GM19438 (cell line): Measurements from ENCODE around the gene SLC7A10.

Experiments
- ATAC-seq: cut with Tn5 transposase; IDR thresholded peaks from one replicate; pipeline ENCODE4 v1.9.1; 2021; ENCODE audit warnings: low read depth; ENCODE audit not compliant: unreplicated experiment

Gene SLC7A10

GRCh38 chr19:33255781-33256180 is 30.1 kb upstream of the SLC7A10 start:
- no peak for ATAC-seq

GRCh38 chr19:33254245-33254824 is 28.7 kb upstream of the SLC7A10 start:
- no peak for ATAC-seq

GRCh38 chr19:33252971-33253370 is 27.3 kb upstream of the SLC7A10 start:
- ATAC-seq: no peak

GRCh38 chr19:33252418-33252962 is 26.8 kb upstream of the SLC7A10 start:
- no peak for ATAC-seq

- ATAC-seq: no peak
These were observed 26.0 kb upstream of the SLC7A10 start for GRCh38 chr19:33251526-33252090.

GRCh38 chr19:33251076-33251475 is 25.4 kb upstream of the SLC7A10 start:
- no peak for ATAC-seq

GRCh38 chr19:33250500-33250899 is 24.9 kb upstream of the SLC7A10 start:
- ATAC-seq: no peak

GRCh38 chr19:33249740-33250366 is 24.2 kb upstream of the SLC7A10 start:
- no peak for ATAC-seq

GRCh38 chr19:33248954-33249613 is 23.4 kb upstream of the SLC7A10 start:
- ATAC-seq: no peak

- no peak for ATAC-seq
These were observed 22.9 kb upstream of the SLC7A10 start for GRCh38 chr19:33248553-33248953.

- no peak for ATAC-seq
These were observed 22.5 kb upstream of the SLC7A10 start for GRCh38 chr19:33248104-33248503.

- ATAC-seq: no peak
These were observed 21.8 kb upstream of the SLC7A10 start for GRCh38 chr19:33247441-33247819.

GRCh38 chr19:33246709-33247440 is 21.2 kb upstream of the SLC7A10 start:
- no peak for ATAC-seq

- ATAC-seq: no peak
These were observed 20.5 kb upstream of the SLC7A10 start for GRCh38 chr19:33245948-33246708.

GRCh38 chr19:33242911-33243310 is 17.3 kb upstream of the SLC7A10 start:
- no peak for ATAC-seq

GRCh38 chr19:33242131-33242530 is 16.5 kb upstream of the SLC7A10 start:
- ATAC-seq: no peak

- ATAC-seq: no peak
These were observed 16.0 kb upstream of the SLC7A10 start for GRCh38 chr19:33241530-33242101.

GRCh38 chr19:33241091-33241529 is 15.5 kb upstream of the SLC7A10 start:
- no peak for ATAC-seq

GRCh38 chr19:33240181-33240771 is 14.6 kb upstream of the SLC7A10 start:
- ATAC-seq: no peak
